Suprapubic skin (tissue), 3 donors: ENCODE results near the gene MPPE1.

Experiments
- CTCF ChIP-seq, 2 donors: fragments of 200-600 bp in 1 of 2; fragments of 450-650 bp in 1 of 2; sonication (generic) in 1 of 2; IDR thresholded peaks; one replicate each; pipeline ENCODE4 v1.5.1; 2016 to 2019; ENCODE audit warnings: antibody characterized with exemption in 2 of 2, mild to moderate bottlenecking in 1 of 2, moderate library complexity in 1 of 2
- POLR2AphosphoS5 ChIP-seq, 3 donors: sonication (generic); formaldehyde crosslinking; IDR thresholded peaks; one replicate each; pipeline ENCODE4 v1.6.1; 2017; ENCODE audit warnings: antibody characterized with exemption in 3 of 3

GRCh38 chr18:11866764-11867163, 41.4 kb downstream of the MPPE1 start:
- TF ChIP-seq CTCF (IDR thresholded peaks at IDR 0.05) (no peak), POLR2AphosphoS5 (IDR thresholded peaks at IDR 0.05) (no peak)
